Activated T-cell treated with anti-CD3 and anti-CD28 coated beads, Interleukin-2, amount 50 U/mL, for 24 hours (primary cell): ENCODE data around the gene ZNF264.
"Not testable (repeated sequence)": the region's sequence is repeated elsewhere in the genome, so short reads cannot be mapped to it uniquely, and the experiment has no call there.

Experiments used
- DNase-seq: peaks from one replicate; pipeline ENCODE4 v3.0.0-alpha.2; 2020
- H3K27ac Mint-ChIP-seq: 2 replicates; pipeline ENCODE4 v1.8.0; 2020; ENCODE audit warnings: mild to moderate bottlenecking, mixed read lengths
- H3K27me3 Mint-ChIP-seq: 2 replicates; pipeline ENCODE4 v1.8.0; 2020; ENCODE audit warnings: mixed read lengths
- H3K36me3 Mint-ChIP-seq: 2 replicates; pipeline ENCODE4 v1.8.0; 2020; ENCODE audit warnings: low read depth, mixed read lengths
- H3K4me1 Mint-ChIP-seq: 2 replicates; pipeline ENCODE4 v1.8.0; 2020; ENCODE audit warnings: low read depth, mixed read lengths
- H3K4me3 Mint-ChIP-seq: 2 replicates; pipeline ENCODE4 v1.8.0; 2020; ENCODE audit warnings: mild to moderate bottlenecking, moderate library complexity, mixed read lengths
- H3K9me3 Mint-ChIP-seq: 2 replicates; pipeline ENCODE4 v1.8.0; 2020; ENCODE audit warnings: mixed read lengths

The ZNF264 gene

GRCh38 chr19:57231686-57232085 is 40.4 kb downstream of the ZNF264 start:
- no peak overlapping the region for H3K27ac Mint-ChIP-seq
- H3K36me3 Mint-ChIP-seq, result peaks cover 1% of the 10 kb centered on the region
- H3K4me1 Mint-ChIP-seq, result no peaks in the 10 kb centered on the region
- H3K4me3 Mint-ChIP-seq, result no peak overlapping the region
- H3K9me3 Mint-ChIP-seq, result peaks cover 7% of the 10 kb centered on the region
- no peak for DNase-seq
- peaks cover 5% of the 10 kb centered on the region for H3K27me3 Mint-ChIP-seq

- no peak overlapping the region for H3K4me3 Mint-ChIP-seq
- H3K36me3 Mint-ChIP-seq, result no peaks in the 10 kb centered on the region
- no peak for DNase-seq
- H3K4me1 Mint-ChIP-seq, result no peaks in the 10 kb centered on the region
- H3K27ac Mint-ChIP-seq, result no peak overlapping the region
- H3K9me3 Mint-ChIP-seq, result peaks cover 4% of the 10 kb centered on the region
- H3K27me3 Mint-ChIP-seq, result peaks cover 5% of the 10 kb centered on the region
These were observed 41.9 kb downstream of the ZNF264 start for GRCh38 chr19:57233207-57233606.

- Mint-ChIP-seq H3K4me1 (peaks cover 29% of the 10 kb centered on the region), H3K27me3 (no peaks in the 10 kb centered on the region), H3K4me3 (peak overlapping the region; percentile 94), H3K36me3 (peaks cover 46% of the 10 kb centered on the region), H3K27ac (peak overlapping the region; percentile 97), H3K9me3 (peaks cover 7% of the 10 kb centered on the region)
- no peak for DNase-seq
These were observed 48.6 kb downstream of the ZNF264 start for GRCh38 chr19:57239982-57240310.

GRCh38 chr19:57240311-57241090 is 49.2 kb downstream of the ZNF264 start, which contains the start of gene ZNF805:
ZNF805 (plus strand) TSS chr19:57240632; CDS start chr19:57240892, 260 bp downstream.
- H3K4me1 Mint-ChIP-seq, result peaks cover 29% of the 10 kb centered on the region

GRCh38 chr19:57241176-57241575 is 49.9 kb downstream of the ZNF264 start:
- Mint-ChIP-seq H3K9me3 (peaks cover 9% of the 10 kb centered on the region), H3K27me3 (no peaks in the 10 kb centered on the region), H3K4me1 (peaks cover 30% of the 10 kb centered on the region), H3K4me3 (peak overlapping the region; percentile 94), H3K36me3 (peaks cover 58% of the 10 kb centered on the region), H3K27ac (peak overlapping the region; percentile 97)
- DNase-seq, result no peak

More at GRCh38 chr19:57240311-57241090, 49.2 kb downstream of the ZNF264 start, which contains the start of gene ZNF805:
- no peaks in the 10 kb centered on the region for H3K27me3 Mint-ChIP-seq
- H3K9me3 Mint-ChIP-seq, result peaks cover 7% of the 10 kb centered on the region
- peak within 1 kb of the TSS; percentile 97 for H3K27ac Mint-ChIP-seq
- H3K4me3 Mint-ChIP-seq, result peak within 1 kb of the TSS; percentile 94
- H3K36me3 Mint-ChIP-seq, result peaks cover 51% of the 10 kb centered on the region
- DNase-seq, result peak; percentile 97

- H3K27me3 Mint-ChIP-seq, result no peaks in the 10 kb centered on the region
- peaks cover 9% of the 10 kb centered on the region for H3K9me3 Mint-ChIP-seq
- H3K4me3 Mint-ChIP-seq, result no peak overlapping the region
- no peak for DNase-seq
- peaks cover 74% of the 10 kb centered on the region for H3K36me3 Mint-ChIP-seq
- no peak overlapping the region for H3K27ac Mint-ChIP-seq
- peaks cover 30% of the 10 kb centered on the region for H3K4me1 Mint-ChIP-seq
These were observed 51.5 kb downstream of the ZNF264 start for GRCh38 chr19:57242821-57243220.

- no peak overlapping the region for H3K27ac Mint-ChIP-seq
- peaks cover 91% of the 10 kb centered on the region for H3K36me3 Mint-ChIP-seq
- no peaks in the 10 kb centered on the region for H3K27me3 Mint-ChIP-seq
- H3K9me3 Mint-ChIP-seq, result peaks cover 6% of the 10 kb centered on the region
- H3K4me1 Mint-ChIP-seq, result peaks cover 30% of the 10 kb centered on the region
- no peak for DNase-seq
- H3K4me3 Mint-ChIP-seq, result no peak overlapping the region
These were observed 53.2 kb downstream of the ZNF264 start for GRCh38 chr19:57244513-57244912.

GRCh38 chr19:57245066-57245465 is 53.8 kb downstream of the ZNF264 start:
- peaks cover 92% of the 10 kb centered on the region for H3K36me3 Mint-ChIP-seq
- no peak overlapping the region for H3K27ac Mint-ChIP-seq

GRCh38 chr19:57245959-57246358 is 54.7 kb downstream of the ZNF264 start:
- no peak overlapping the region for H3K27ac Mint-ChIP-seq
- H3K9me3 Mint-ChIP-seq, result peaks cover 11% of the 10 kb centered on the region
- no peaks in the 10 kb centered on the region for H3K27me3 Mint-ChIP-seq
- no peak for DNase-seq
- peaks cover 24% of the 10 kb centered on the region for H3K4me1 Mint-ChIP-seq
- H3K4me3 Mint-ChIP-seq, result no peak overlapping the region
- H3K36me3 Mint-ChIP-seq, result peaks cover 93% of the 10 kb centered on the region

More at GRCh38 chr19:57245066-57245465, 53.8 kb downstream of the ZNF264 start:
- Mint-ChIP-seq H3K4me1 (peaks cover 28% of the 10 kb centered on the region), H3K9me3 (peaks cover 7% of the 10 kb centered on the region), H3K27me3 (no peaks in the 10 kb centered on the region), H3K4me3 (no peak overlapping the region)
- DNase-seq, result no peak

GRCh38 chr19:57248646-57249045 is 57.3 kb downstream of the ZNF264 start:
- Mint-ChIP-seq H3K27me3 (no peaks in the 10 kb centered on the region), H3K4me3 (no peak overlapping the region), H3K4me1 (peaks cover 2% of the 10 kb centered on the region), H3K36me3 (peaks cover 97% of the 10 kb centered on the region), H3K27ac (no peak overlapping the region), H3K9me3 (peaks cover 27% of the 10 kb centered on the region)
- DNase-seq, result no peak

- Mint-ChIP-seq H3K27me3 (no peaks in the 10 kb centered on the region), H3K4me1 (peaks cover 4% of the 10 kb centered on the region), H3K36me3 (peaks cover 97% of the 10 kb centered on the region), H3K27ac (no peak overlapping the region), H3K4me3 (no peak overlapping the region), H3K9me3 (peaks cover 32% of the 10 kb centered on the region)
- DNase-seq, result no peak
These were observed 58.0 kb downstream of the ZNF264 start for GRCh38 chr19:57249329-57249728.

- not testable (repeated sequence) for H3K4me1 Mint-ChIP-seq, H3K4me3 Mint-ChIP-seq, H3K27me3 Mint-ChIP-seq, H3K27ac Mint-ChIP-seq, DNase-seq
- Mint-ChIP-seq H3K9me3 (peaks cover 55% of the 10 kb centered on the region), H3K36me3 (peaks cover 91% of the 10 kb centered on the region)
These were observed 62.5 kb downstream of the ZNF264 start for GRCh38 chr19:57253767-57254166.

- Mint-ChIP-seq H3K27ac (no peak overlapping the region), H3K9me3 (peaks cover 67% of the 10 kb centered on the region)
These were observed 70.7 kb downstream of the ZNF264 start for GRCh38 chr19:57262044-57262443.

GRCh38 chr19:57263244-57263741 is 72.0 kb downstream of the ZNF264 start:
- Mint-ChIP-seq H3K4me3 (no peak overlapping the region), H3K4me1 (no peaks in the 10 kb centered on the region), H3K36me3 (peaks cover 76% of the 10 kb centered on the region), H3K27ac (no peak overlapping the region), H3K27me3 (no peaks in the 10 kb centered on the region), H3K9me3 (peaks cover 68% of the 10 kb centered on the region)
- no peak for DNase-seq

More at GRCh38 chr19:57262044-57262443, 70.7 kb downstream of the ZNF264 start:
- no peak for DNase-seq
- Mint-ChIP-seq H3K36me3 (peaks cover 73% of the 10 kb centered on the region), H3K4me1 (no peaks in the 10 kb centered on the region), H3K27me3 (no peaks in the 10 kb centered on the region), H3K4me3 (no peak overlapping the region)

GRCh38 chr19:57267291-57267690 is 76.0 kb downstream of the ZNF264 start:
- no peak overlapping the region for H3K4me3 Mint-ChIP-seq
- peaks cover 55% of the 10 kb centered on the region for H3K36me3 Mint-ChIP-seq
- peaks cover 9% of the 10 kb centered on the region for H3K4me1 Mint-ChIP-seq
- no peak overlapping the region for H3K27ac Mint-ChIP-seq
- H3K9me3 Mint-ChIP-seq, result peaks cover 46% of the 10 kb centered on the region
- H3K27me3 Mint-ChIP-seq, result no peaks in the 10 kb centered on the region
- no peak for DNase-seq
